Astrocyte (in vitro differentiated cells and primary cell): ENCODE data around the gene RNF169. TPM values are rescaled to one million over a fixed set of nuclear protein-coding genes. Genes with fewer than 3 reads are reported as not detected.

ENCODE experiments used
- DNase-seq: peaks from one replicate; pipeline ENCODE4 v3.0.0-alpha.2; 2010; ENCODE audit warnings: low read depth
- FAIRE-seq: peaks from 2 replicates; lab custom pipeline; 2011; peaks lifted over from hg19 to GRCh38; lab: Jason Lieb, UNC
- H2AFZ ChIP-seq: 2 replicates; pipeline ENCODE4 v1.6.0; 2012; ENCODE audit warnings: low read depth, low read length, inconsistent platforms
- H3K27ac ChIP-seq: 2 replicates; pipeline ENCODE4 v1.5.1; 2011; ENCODE audit warnings: low read depth, low read length, inconsistent platforms
- H3K27me3 ChIP-seq: 2 replicates; pipeline ENCODE4 v1.6.0; 2011; ENCODE audit warnings: low read length, inconsistent platforms; ENCODE audit not compliant: insufficient read depth
- H3K36me3 ChIP-seq: 2 replicates; pipeline ENCODE4 v1.5.1; 2011; ENCODE audit warnings: low read length, inconsistent platforms; ENCODE audit not compliant: insufficient read depth
- H3K4me1 ChIP-seq: 2 replicates; pipeline ENCODE4 v1.5.1; 2011; ENCODE audit warnings: low read length, inconsistent platforms; ENCODE audit not compliant: insufficient read depth
- H3K4me2 ChIP-seq: 2 replicates; pipeline ENCODE4 v1.6.0; 2012; ENCODE audit warnings: low read length, inconsistent platforms
- H3K4me3 ChIP-seq: 2 replicates; pipeline ENCODE4 v1.5.1; 2011; ENCODE audit warnings: low read depth, mild to moderate bottlenecking, low read length, inconsistent platforms; ENCODE audit not compliant: insufficient read depth
- H3K79me2 ChIP-seq: 2 replicates; pipeline ENCODE4 v1.6.0; 2012; ENCODE audit warnings: mild to moderate bottlenecking, low read length, inconsistent platforms; ENCODE audit not compliant: insufficient read depth
- H3K9ac ChIP-seq: 2 replicates; pipeline ENCODE4 v1.6.0; 2012; ENCODE audit warnings: mild to moderate bottlenecking, low read length, inconsistent platforms
- H3K9me3 ChIP-seq: 2 replicates; pipeline ENCODE4 v1.5.1; 2012; ENCODE audit warnings: low read depth, mild to moderate bottlenecking, low read length, inconsistent platforms; ENCODE audit not compliant: insufficient read depth
- H4K20me1 ChIP-seq: 2 replicates; pipeline ENCODE4 v1.6.0; 2012; ENCODE audit warnings: low read length, inconsistent platforms; ENCODE audit not compliant: insufficient read depth
- H3K27ac Mint-ChIP-seq: one replicate; pipeline ENCODE4 v1.8.0; 2021; ENCODE audit warnings: mild to moderate bottlenecking, mixed read lengths; ENCODE audit not compliant: unreplicated experiment
- H3K27me3 Mint-ChIP-seq: one replicate; pipeline ENCODE4 v1.8.0; 2021; ENCODE audit warnings: low read depth, mixed read lengths; ENCODE audit not compliant: unreplicated experiment
- H3K36me3 Mint-ChIP-seq: one replicate; pipeline ENCODE4 v1.8.0; 2021; ENCODE audit warnings: low read depth, mixed read lengths; ENCODE audit not compliant: unreplicated experiment
- H3K4me1 Mint-ChIP-seq: one replicate; pipeline ENCODE4 v1.8.0; 2021; ENCODE audit warnings: low read depth, mixed read lengths; ENCODE audit not compliant: unreplicated experiment
- H3K4me3 Mint-ChIP-seq: one replicate; pipeline ENCODE4 v1.8.0; 2021; ENCODE audit warnings: mild to moderate bottlenecking, moderate library complexity, mixed read lengths; ENCODE audit not compliant: unreplicated experiment
- H3K9me3 Mint-ChIP-seq: one replicate; pipeline ENCODE4 v1.8.0; 2021; ENCODE audit warnings: mild to moderate bottlenecking, mixed read lengths; ENCODE audit not compliant: unreplicated experiment
- EZH2 ChIP-seq: IDR thresholded peaks from 2 replicates; pipeline ENCODE4 v1.6.1; 2012; ENCODE audit warnings: mild to moderate bottlenecking, low read length, inconsistent platforms; ENCODE audit not compliant: insufficient read depth
- total RNA-seq: library from RNA; stranded (reverse); gene quantifications from 2 replicates; pipeline ENCODE4 v1.2.1, GENCODE V29; 2021
- TF ChIP-seq, protein P1 (sequence below): IDR thresholded peaks from 2 replicates; pipeline ENCODE4 v1.5.1; 2011; ENCODE audit warnings: low read depth, mild to moderate bottlenecking, inconsistent platforms, low read length, moderate library complexity; ENCODE audit not compliant: insufficient read depth

RNF169 gene
- total RNA-seq, 1 donor from 2014 or later = 10.7 TPM

DNA sequence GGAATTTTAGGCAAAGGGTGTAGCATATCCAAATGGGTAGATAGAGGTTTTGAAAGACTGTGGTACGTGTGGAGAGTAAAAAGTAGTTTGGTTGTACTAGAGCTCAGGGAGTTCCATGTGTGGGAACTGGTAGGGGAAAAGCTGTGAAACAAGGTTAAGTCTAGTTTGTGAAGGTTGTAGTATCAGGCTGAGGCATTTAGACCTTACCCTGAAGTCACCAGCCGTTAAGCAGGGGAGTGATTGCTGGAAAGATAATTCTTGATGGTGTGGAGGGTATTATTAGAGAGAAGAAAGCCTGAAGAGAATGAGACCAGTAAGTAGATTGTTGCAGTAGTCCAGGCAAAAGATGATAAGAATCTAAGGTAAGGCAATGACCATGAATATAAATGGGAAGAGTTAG is 68.0 kb downstream of the RNF169 start:
- H3K4me3 ChIP-seq = no peak overlapping the region
- no peak overlapping the region for H3K27ac Mint-ChIP-seq
- no peaks in the 10 kb centered on the region for H4K20me1 ChIP-seq
- H3K36me3 ChIP-seq = peaks cover 3% of the 10 kb centered on the region
- H3K27me3 Mint-ChIP-seq = no peaks in the 10 kb centered on the region
- DNase-seq = no peak
- TF ChIP-seq, protein P1, sequence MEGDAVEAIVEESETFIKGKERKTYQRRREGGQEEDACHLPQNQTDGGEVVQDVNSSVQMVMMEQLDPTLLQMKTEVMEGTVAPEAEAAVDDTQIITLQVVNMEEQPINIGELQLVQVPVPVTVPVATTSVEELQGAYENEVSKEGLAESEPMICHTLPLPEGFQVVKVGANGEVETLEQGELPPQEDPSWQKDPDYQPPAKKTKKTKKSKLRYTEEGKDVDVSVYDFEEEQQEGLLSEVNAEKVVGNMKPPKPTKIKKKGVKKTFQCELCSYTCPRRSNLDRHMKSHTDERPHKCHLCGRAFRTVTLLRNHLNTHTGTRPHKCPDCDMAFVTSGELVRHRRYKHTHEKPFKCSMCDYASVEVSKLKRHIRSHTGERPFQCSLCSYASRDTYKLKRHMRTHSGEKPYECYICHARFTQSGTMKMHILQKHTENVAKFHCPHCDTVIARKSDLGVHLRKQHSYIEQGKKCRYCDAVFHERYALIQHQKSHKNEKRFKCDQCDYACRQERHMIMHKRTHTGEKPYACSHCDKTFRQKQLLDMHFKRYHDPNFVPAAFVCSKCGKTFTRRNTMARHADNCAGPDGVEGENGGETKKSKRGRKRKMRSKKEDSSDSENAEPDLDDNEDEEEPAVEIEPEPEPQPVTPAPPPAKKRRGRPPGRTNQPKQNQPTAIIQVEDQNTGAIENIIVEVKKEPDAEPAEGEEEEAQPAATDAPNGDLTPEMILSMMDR = no peak
- no peak for TF ChIP-seq EZH2
- H2AFZ ChIP-seq = no peak overlapping the region
- no peak overlapping the region for H3K9ac ChIP-seq
- no peak overlapping the region for H3K4me3 Mint-ChIP-seq
- peaks cover 4% of the 10 kb centered on the region for H3K36me3 Mint-ChIP-seq
- peaks cover 4% of the 10 kb centered on the region for H3K79me2 ChIP-seq
- H3K27me3 ChIP-seq = no peaks in the 10 kb centered on the region
- no peaks in the 10 kb centered on the region for H3K9me3 Mint-ChIP-seq
- H3K4me1 Mint-ChIP-seq = peaks cover 27% of the 10 kb centered on the region
- no peak overlapping the region for H3K4me2 ChIP-seq
- H3K9me3 ChIP-seq = no peaks in the 10 kb centered on the region
- peaks cover 11% of the 10 kb centered on the region for H3K4me1 ChIP-seq
- H3K27ac ChIP-seq = no peak overlapping the region
- FAIRE-seq = no peak

DNA sequence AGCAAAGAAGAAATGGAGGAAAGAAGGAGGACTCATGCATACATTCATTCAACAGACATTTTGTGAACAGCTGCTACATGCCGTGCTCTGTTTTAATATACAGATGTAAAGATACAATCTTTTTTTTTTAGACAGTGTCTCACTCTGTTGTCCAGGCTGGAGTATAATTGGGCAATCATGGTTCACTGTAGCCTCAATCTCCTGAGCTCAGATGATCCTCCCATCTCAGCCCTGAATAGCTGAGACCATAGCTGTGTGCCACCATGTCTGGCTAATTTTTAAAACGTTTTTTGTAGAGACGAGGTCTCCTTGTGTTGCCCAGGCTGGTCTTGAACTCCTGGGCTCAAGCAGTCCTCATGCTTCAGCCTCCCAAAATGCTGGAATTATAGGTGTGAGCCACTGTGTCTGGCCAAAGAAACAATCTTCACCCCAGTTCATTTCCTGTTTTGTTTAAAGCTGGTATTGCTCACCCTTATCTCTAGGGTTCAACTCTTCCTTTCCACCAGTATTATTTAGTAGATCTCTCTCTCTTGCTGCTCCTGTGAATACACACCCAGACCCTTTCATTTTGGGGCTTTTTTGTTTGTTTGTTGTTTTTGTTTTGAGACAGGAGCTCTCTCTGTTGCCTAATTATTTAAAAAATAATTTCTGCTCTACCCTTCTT is 69.8 kb downstream of the RNF169 start:
- Histone ChIP-seq H2AFZ (no peak overlapping the region), H3K4me3 (no peak overlapping the region), H4K20me1 (no peaks in the 10 kb centered on the region), H3K9me3 (no peaks in the 10 kb centered on the region), H3K4me2 (no peak overlapping the region), H3K27me3 (no peaks in the 10 kb centered on the region), H3K9ac (no peak overlapping the region), H3K79me2 (peaks cover 7% of the 10 kb centered on the region), H3K36me3 (peaks cover 4% of the 10 kb centered on the region), H3K27ac (no peak overlapping the region), H3K4me1 (peaks cover 20% of the 10 kb centered on the region)
- no peak for TF ChIP-seq EZH2
- TF ChIP-seq, protein P1 = no peak
- Mint-ChIP-seq H3K27me3 (no peaks in the 10 kb centered on the region), H3K27ac (no peak overlapping the region), H3K9me3 (no peaks in the 10 kb centered on the region), H3K36me3 (peaks cover 4% of the 10 kb centered on the region), H3K4me3 (no peak overlapping the region), H3K4me1 (peaks cover 33% of the 10 kb centered on the region)
- DNase-seq = no peak
- FAIRE-seq = no peak

DNA sequence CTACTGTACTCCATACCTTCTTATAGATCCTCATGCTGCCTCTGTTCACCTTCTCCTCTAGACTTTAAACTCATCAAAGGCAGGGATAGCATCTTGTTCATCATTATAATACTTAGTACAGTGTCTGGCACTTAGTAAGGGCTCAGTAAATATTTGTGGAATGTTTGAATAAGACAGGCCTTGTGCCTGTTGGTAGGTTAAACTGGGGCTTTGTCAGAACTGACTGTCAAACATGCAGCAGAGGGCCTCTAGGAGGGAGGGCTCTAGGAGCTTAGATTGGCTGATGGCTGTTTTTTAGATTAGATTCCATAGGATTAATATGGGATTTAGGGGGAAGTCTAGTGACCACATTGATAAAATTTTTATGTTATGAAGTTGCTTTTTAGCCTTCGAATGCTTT is 70.8 kb downstream of the RNF169 start:
- Histone ChIP-seq H3K79me2 (peaks cover 7% of the 10 kb centered on the region), H3K36me3 (peaks cover 5% of the 10 kb centered on the region), H3K4me2 (no peak overlapping the region), H3K27me3 (no peaks in the 10 kb centered on the region), H3K27ac (peak overlapping the region; percentile 87), H3K9ac (no peak overlapping the region), H3K4me1 (peaks cover 20% of the 10 kb centered on the region), H3K4me3 (no peak overlapping the region), H3K9me3 (no peaks in the 10 kb centered on the region), H4K20me1 (no peaks in the 10 kb centered on the region), H2AFZ (no peak overlapping the region)
- Mint-ChIP-seq H3K27me3 (no peaks in the 10 kb centered on the region), H3K4me3 (no peak overlapping the region), H3K36me3 (peaks cover 4% of the 10 kb centered on the region), H3K4me1 (peaks cover 36% of the 10 kb centered on the region), H3K9me3 (no peaks in the 10 kb centered on the region), H3K27ac (peak overlapping the region; percentile 36)
- TF ChIP-seq, protein P1 = no peak
- no peak for TF ChIP-seq EZH2
- FAIRE-seq (peak; percentile 60), DNase-seq (peak; percentile 26)
